CD14-positive monocyte (primary cell): ENCODE measurements around the gene WIPF1. TPM values are rescaled to one million over a fixed set of nuclear protein-coding genes. Genes with fewer than 3 reads are reported as not detected.

ENCODE experiments used
- DNase-seq, 3 donors: peaks; one replicate each; pipeline ENCODE4 v3.0.0-alpha.2; 2011 to 2022
- H2AFZ ChIP-seq: 2 replicates; pipeline ENCODE4 v1.6.0; 2012; ENCODE audit warnings: mild to moderate bottlenecking, low read depth, low read length, inconsistent platforms; ENCODE audit not compliant: insufficient read depth, poor library complexity, severe bottlenecking
- H3K27ac ChIP-seq, 2 donors: 1 replicate in 1 of 2; 2 replicates in 1 of 2; pipeline ENCODE4 v1.5.1; 2012 to 2013; ENCODE audit warnings: low read length in 2 of 2, control low read depth in 1 of 2, inconsistent platforms in 1 of 2, low read depth in 1 of 2, mild to moderate bottlenecking in 1 of 2
- H3K27me3 ChIP-seq, 2 donors: one replicate each; pipeline versions ENCODE4 v1.6.0 to v1.6.1; 2011 to 2013; ENCODE audit warnings: low read length in 2 of 2; ENCODE audit not compliant: control insufficient read depth in 2 of 2, insufficient read depth in 2 of 2
- H3K36me3 ChIP-seq, 2 donors: replicated peaks in 1 of 2; 1 replicate in 1 of 2; 2 replicates in 1 of 2; pipeline versions ENCODE4 v1.5.1 to v1.6.1; 2012 to 2013; ENCODE audit warnings: low read length in 2 of 2, control low read depth in 1 of 2, inconsistent platforms in 1 of 2, mild to moderate bottlenecking in 1 of 2; ENCODE audit not compliant: insufficient read depth in 2 of 2, control insufficient read depth in 1 of 2
- H3K4me1 ChIP-seq, 2 donors: 1 replicate in 1 of 2; 2 replicates in 1 of 2; pipeline versions ENCODE4 v1.5.1 to v1.6.1; 2012 to 2013; ENCODE audit warnings: low read length in 2 of 2, control low read depth in 1 of 2, inconsistent platforms in 1 of 2, mild to moderate bottlenecking in 1 of 2, moderate library complexity in 1 of 2; ENCODE audit not compliant: insufficient read depth in 2 of 2, control insufficient read depth in 1 of 2
- H3K4me2 ChIP-seq: replicated peaks from 2 replicates; pipeline ENCODE3; 2012; ENCODE audit warnings: low read length, moderate library complexity, mild to moderate bottlenecking; ENCODE audit not compliant: poor library complexity, severe bottlenecking; ENCODE audit errors: extremely low read depth
- H3K4me3 ChIP-seq, 3 experiments: fragments of 200-600 bp in 1 of 3; sonication (generic) in 1 of 3; replicated peaks in 1 of 3; 1 replicate in 2 of 3; 2 replicates in 1 of 3; pipeline ENCODE4 v1.5.1; 2011 to 2013; ENCODE audit warnings: low read length in 3 of 3, mild to moderate bottlenecking in 3 of 3, control low read depth in 2 of 3, low read depth in 2 of 3, inconsistent platforms in 1 of 3, moderate library complexity in 1 of 3
- H3K79me2 ChIP-seq: 2 replicates; pipeline ENCODE4 v1.6.0; 2012; ENCODE audit warnings: mild to moderate bottlenecking, control low read depth, inconsistent platforms, low read length, moderate library complexity; ENCODE audit not compliant: insufficient read depth
- H3K9ac ChIP-seq: 2 replicates; pipeline ENCODE4 v1.6.0; 2017; ENCODE audit warnings: low read length, mild to moderate bottlenecking; ENCODE audit not compliant: insufficient read depth, poor library complexity, severe bottlenecking
- H3K9me3 ChIP-seq, 2 donors: replicated peaks in 1 of 2; 1 replicate in 1 of 2; 2 replicates in 1 of 2; pipeline versions ENCODE4 v1.5.1 to v1.6.1; 2012 to 2013; ENCODE audit warnings: low read length in 2 of 2, control low read depth in 1 of 2; ENCODE audit not compliant: control insufficient read depth in 1 of 2, insufficient read depth in 1 of 2
- H4K20me1 ChIP-seq: 2 replicates; pipeline ENCODE4 v1.6.0; 2012; ENCODE audit warnings: mild to moderate bottlenecking, low read length, control low read depth, moderate library complexity; ENCODE audit not compliant: insufficient read depth
- H3K27ac Mint-ChIP-seq, 7 donors: one replicate each; pipeline ENCODE4 v1.8.0; 2020; ENCODE audit warnings: mild to moderate bottlenecking in 7 of 7, mixed read lengths in 7 of 7, moderate library complexity in 6 of 7, inconsistent platforms in 2 of 7
- H3K27me3 Mint-ChIP-seq, 3 donors: one replicate each; pipeline ENCODE4 v1.8.0; 2021 to 2022; ENCODE audit warnings: low read depth in 3 of 3, mild to moderate bottlenecking in 3 of 3, mixed read lengths in 3 of 3, moderate library complexity in 3 of 3, inconsistent platforms in 1 of 3
- H3K36me3 Mint-ChIP-seq, 2 donors: one replicate each; pipeline ENCODE4 v1.8.0; 2020; ENCODE audit warnings: mixed read lengths in 2 of 2, inconsistent platforms in 1 of 2, mild to moderate bottlenecking in 1 of 2
- H3K4me1 Mint-ChIP-seq: one replicate; pipeline ENCODE4 v1.8.0; 2020; ENCODE audit warnings: mild to moderate bottlenecking, mixed read lengths
- H3K4me3 Mint-ChIP-seq, 2 donors: one replicate each; pipeline ENCODE4 v1.8.0; 2020; ENCODE audit warnings: mild to moderate bottlenecking in 2 of 2, mixed read lengths in 2 of 2, moderate library complexity in 1 of 2
- H3K9me3 Mint-ChIP-seq, 7 donors: one replicate each; pipeline ENCODE4 v1.8.0; 2020 to 2022; ENCODE audit warnings: mixed read lengths in 7 of 7, mild to moderate bottlenecking in 6 of 7, moderate library complexity in 6 of 7, inconsistent platforms in 2 of 7
- CTCF ChIP-seq: fragments of 200-600 bp; IDR thresholded peaks from one replicate; pipeline ENCODE4 v1.8.0; 2022; ENCODE audit warnings: antibody characterized with exemption, mild to moderate bottlenecking
- WGBS: methylation state at CpG from one replicate; pipeline ENCODE4 v1.1.5; 2013; ENCODE audit warnings: missing lambda C conversion rate; ENCODE audit not compliant: insufficient coverage; 5-methylcytosine and 5-hydroxymethylcytosine counted together
- intact Hi-C, 2 donors: fragments of 100-400 bp; cut with micrococcal nuclease; formaldehyde crosslinking; loops; one replicate each; pipeline versions ENCODE4 v1.15.0 to v1.15.1; 2023
- polyA plus RNA-seq, 3 donors: library from polyadenylated mRNA; depleted of rRNA in 1 of 3; unstranded in 2 of 3; stranded (reverse) in 1 of 3; fragments of 300-500 nt in 2 of 3; fragments of >200 nt in 1 of 3; fragmentation: Illumina TruSeq in 2 of 3; gene quantifications; 1 replicate in 2 of 3; 2 replicates in 1 of 3; pipeline ENCODE4 v1.2.3, GENCODE V29; 2012 to 2021

Gene WIPF1
- polyA plus RNA-seq, 3 donors, result 43.9 to 126 (median 74.3) TPM

GRCh38 chr2:174571669-174572323, 25.8 kb downstream of the WIPF1 start:
- Histone ChIP-seq H3K27me3 (no peaks in the 10 kb centered on the region), H3K4me3 (no peak overlapping the region), H3K9me3 (no peaks in the 10 kb centered on the region), H3K4me2 (no peak overlapping the region), H2AFZ (no peak overlapping the region), H3K79me2 (peaks cover 71% of the 10 kb centered on the region), H3K9ac (no peak overlapping the region), H3K4me1 (peaks cover 30 to 42% of the 10 kb centered on the region in 2 donors), H4K20me1 (peaks cover 100% of the 10 kb centered on the region), H3K36me3 (peaks cover 83 to 95% of the 10 kb centered on the region in 2 donors), H3K27ac (peak overlapping the region; percentile 0 to 71)
- no peak for TF ChIP-seq CTCF
- Mint-ChIP-seq H3K27ac (peak overlapping the region in 6 of 7 donors; percentile 61 to 89 (median 82)), H3K4me3 (no peak overlapping the region), H3K27me3 (no peaks in the 10 kb centered on the region), H3K9me3 (peaks cover 0 to 3% (median 0%) of the 10 kb centered on the region in 7 donors), H3K4me1 (peaks cover 43% of the 10 kb centered on the region), H3K36me3 (peaks cover 82 to 92% of the 10 kb centered on the region in 2 donors)
- intact Hi-C loops, result loop anchor here (5.0 kb wide), 2 partner anchors 36 to 111 kb away; no protein-coding TSS in a partner anchor
- WGBS, result 99% methylated on average over 28 of the region's 33 CpGs
- no peak for DNase-seq

GRCh38 chr2:174570318-174570958, 27.2 kb downstream of the WIPF1 start:
- Histone ChIP-seq H2AFZ (no peak overlapping the region), H3K4me2 (no peak overlapping the region), H3K9me3 (no peaks in the 10 kb centered on the region), H3K9ac (no peak overlapping the region), H3K4me3 (no peak overlapping the region), H4K20me1 (peaks cover 97% of the 10 kb centered on the region), H3K27me3 (no peaks in the 10 kb centered on the region), H3K27ac (peak overlapping the region in 1 of 2 donors; percentile 71), H3K79me2 (peaks cover 57% of the 10 kb centered on the region), H3K4me1 (peaks cover 30 to 42% of the 10 kb centered on the region in 2 donors), H3K36me3 (peaks cover 82 to 95% of the 10 kb centered on the region in 2 donors)
- no CpG with 5 or more reads among the region's 8 CpGs for WGBS
- Mint-ChIP-seq H3K4me3 (no peak overlapping the region), H3K36me3 (peaks cover 81 to 94% of the 10 kb centered on the region in 2 donors), H3K9me3 (peaks cover 0 to 3% (median 0%) of the 10 kb centered on the region in 7 donors), H3K27ac (peak overlapping the region in 5 of 7 donors; percentile 30 to 88 (median 80)), H3K4me1 (peaks cover 43% of the 10 kb centered on the region), H3K27me3 (no peaks in the 10 kb centered on the region)
- intact Hi-C loops, result loop anchor here (5.0 kb wide), 2 partner anchors 37 to 112 kb away; no protein-coding TSS in a partner anchor
- no peak for DNase-seq
- TF ChIP-seq CTCF, result no peak
